ENCODE data around the gene HGS. TPM values are rescaled to one million over a fixed set of nuclear protein-coding genes. Genes with fewer than 3 reads are reported as not detected.
A peak's percentile ranks its signal among the peaks of the same experiment; 100 is the strongest.

Gene HGS
- total and polyA plus RNA-seq, 7 donors, result 38.6 to 158 (median 63.3) TPM

DNA sequence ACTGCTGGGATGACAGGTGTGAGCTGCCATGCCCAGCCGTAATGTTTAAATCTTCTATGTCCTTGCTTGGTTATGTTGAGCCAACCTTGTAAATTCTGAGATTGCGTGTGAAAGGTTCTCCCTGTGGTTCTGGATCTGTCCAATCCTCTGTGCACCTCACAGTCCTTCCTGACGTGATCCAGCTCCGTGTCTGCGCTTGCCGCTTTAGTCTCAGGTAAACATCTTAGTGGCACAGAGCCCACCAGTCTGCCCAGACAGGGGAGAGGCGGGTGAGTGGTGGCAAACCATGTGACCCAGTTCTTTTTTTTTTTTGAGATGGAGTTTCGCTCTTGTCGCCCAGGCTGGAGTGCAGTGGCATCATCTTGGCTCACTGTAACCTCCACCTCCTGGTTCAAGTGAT, 42.2 kb downstream of the HGS start:
- Histone ChIP-seq H3K36me3 (ENCODE audit: insufficient read depth in 1 of 2, low read depth in 1 of 2) (no peaks in the 10 kb centered on the region), H3K27me3 (ENCODE audit: insufficient read depth in 3 of 3, low read length in 2 of 3) (peaks cover 0 to 17% (median 2%) of the 10 kb centered on the region in 3 donors), H3K4me1 (peaks cover 17% of the 10 kb centered on the region), H3K9me3 (no peaks in the 10 kb centered on the region), H3K4me3 (no peak overlapping the region), H3K27ac (no peak overlapping the region)
- ATAC-seq (no peak), DNase-seq (no peak)
- 56 to 68% (median 61%) methylated on average over 9 of the region's 9 CpGs for WGBS, 3 donors
- intact Hi-C loops (cut with DNase I), result no loop called here
- TF ChIP-seq, protein P1, sequence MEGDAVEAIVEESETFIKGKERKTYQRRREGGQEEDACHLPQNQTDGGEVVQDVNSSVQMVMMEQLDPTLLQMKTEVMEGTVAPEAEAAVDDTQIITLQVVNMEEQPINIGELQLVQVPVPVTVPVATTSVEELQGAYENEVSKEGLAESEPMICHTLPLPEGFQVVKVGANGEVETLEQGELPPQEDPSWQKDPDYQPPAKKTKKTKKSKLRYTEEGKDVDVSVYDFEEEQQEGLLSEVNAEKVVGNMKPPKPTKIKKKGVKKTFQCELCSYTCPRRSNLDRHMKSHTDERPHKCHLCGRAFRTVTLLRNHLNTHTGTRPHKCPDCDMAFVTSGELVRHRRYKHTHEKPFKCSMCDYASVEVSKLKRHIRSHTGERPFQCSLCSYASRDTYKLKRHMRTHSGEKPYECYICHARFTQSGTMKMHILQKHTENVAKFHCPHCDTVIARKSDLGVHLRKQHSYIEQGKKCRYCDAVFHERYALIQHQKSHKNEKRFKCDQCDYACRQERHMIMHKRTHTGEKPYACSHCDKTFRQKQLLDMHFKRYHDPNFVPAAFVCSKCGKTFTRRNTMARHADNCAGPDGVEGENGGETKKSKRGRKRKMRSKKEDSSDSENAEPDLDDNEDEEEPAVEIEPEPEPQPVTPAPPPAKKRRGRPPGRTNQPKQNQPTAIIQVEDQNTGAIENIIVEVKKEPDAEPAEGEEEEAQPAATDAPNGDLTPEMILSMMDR (IDR thresholded peaks at IDR 0.05), result no peak

DNA sequence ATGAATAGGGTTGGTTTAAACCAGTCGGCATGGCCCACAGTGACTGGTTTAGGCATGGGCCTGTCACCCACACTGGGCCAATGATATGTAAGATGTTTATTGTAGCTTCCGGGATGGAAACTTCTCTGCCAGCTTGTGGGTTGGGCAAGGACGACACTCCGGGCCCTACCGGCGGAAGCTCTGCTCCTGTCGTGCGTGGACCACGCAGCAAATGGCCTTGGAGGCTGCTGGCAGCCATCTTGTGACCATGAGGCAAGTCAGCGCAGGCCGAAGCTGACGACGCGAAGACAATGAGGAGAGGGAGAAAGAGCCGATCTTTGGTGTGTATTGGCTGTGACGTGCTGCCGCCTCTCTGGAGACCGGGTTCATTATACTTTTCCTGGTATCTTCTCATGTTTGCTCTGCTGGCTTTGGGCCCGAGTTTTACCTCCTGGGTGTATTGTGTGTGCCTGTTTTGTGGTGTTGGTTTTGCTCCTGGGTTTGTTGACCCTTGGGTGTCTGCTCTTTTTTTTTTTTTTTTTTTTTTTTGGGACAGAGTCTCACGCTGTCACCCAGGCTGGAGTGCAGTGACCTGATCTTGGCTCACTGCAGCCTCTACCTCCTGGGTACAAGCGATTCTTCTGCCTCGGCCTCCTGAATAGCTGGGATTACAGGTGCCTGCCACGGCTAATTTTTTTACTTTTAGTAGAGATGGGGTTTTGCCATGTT, 43.7 kb downstream of the HGS start:
- 89 to 93% (median 91%) methylated on average over 23 of the region's 23 CpGs for WGBS, 3 donors
- Histone ChIP-seq H3K9me3 (no peaks in the 10 kb centered on the region), H3K4me1 (peaks cover 11% of the 10 kb centered on the region), H3K27ac (no peak overlapping the region), H3K4me3 (no peak overlapping the region), H3K36me3 (ENCODE audit: insufficient read depth in 1 of 2, low read depth in 1 of 2) (no peaks in the 10 kb centered on the region), H3K27me3 (ENCODE audit: insufficient read depth in 3 of 3, low read length in 2 of 3) (peaks cover 0 to 17% (median 5%) of the 10 kb centered on the region in 3 donors)
- ATAC-seq (no peak), DNase-seq (no peak)
- TF ChIP-seq, protein P1 (IDR thresholded peaks at IDR 0.05), result no peak
- intact Hi-C loops (cut with DNase I), result no loop called here

DNA sequence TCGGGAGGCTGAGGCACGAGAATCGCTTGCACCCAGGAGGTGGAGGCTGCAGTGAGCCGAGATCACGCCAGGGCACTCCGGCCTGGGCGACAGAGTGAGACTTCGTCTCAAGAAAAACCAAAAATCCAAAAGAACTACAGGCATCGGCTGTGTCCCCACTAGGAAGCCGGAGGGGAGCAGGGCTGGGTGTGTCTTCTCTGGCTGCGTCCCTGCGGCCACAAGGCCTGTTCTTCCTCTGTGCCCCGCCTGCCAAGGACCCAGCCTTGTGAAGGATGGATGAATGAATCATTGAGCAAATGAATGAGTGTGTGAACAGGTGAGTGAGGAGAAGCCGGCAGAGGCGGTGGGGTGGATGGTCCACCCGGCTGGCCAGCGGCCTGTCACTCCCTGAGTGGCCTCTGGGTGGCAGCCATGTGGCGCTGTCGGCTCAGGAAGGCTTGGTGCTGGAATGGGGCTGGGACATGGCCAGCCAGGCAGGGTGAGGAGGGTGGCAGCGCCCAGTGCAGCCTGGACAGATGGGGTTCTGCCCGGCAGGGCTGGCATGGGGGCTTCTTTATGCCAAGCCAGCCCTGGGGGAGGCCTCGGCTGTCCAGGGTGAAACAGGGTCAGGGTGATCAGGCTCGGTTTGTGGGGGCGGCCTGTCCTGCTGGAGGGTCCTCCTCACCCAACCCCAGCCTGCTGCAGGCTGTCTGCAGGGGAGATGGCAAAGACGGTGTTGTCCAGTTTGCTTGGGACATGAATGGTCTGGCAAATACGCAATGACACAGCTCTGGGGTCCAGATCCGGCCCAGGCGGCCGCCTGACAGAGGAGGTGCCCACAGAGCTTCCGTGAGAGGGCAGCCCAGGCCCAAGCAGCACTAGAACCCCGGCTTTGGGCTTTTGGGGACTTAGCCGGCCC, 49.9 kb downstream of the HGS start:
- DNase-seq (peak; percentile 85 to 93), ATAC-seq (peak; percentile 94 to 98 (median 97))
- WGBS, 3 donors, result 30 to 41% (median 30%) methylated on average over 32 of the region's 32 CpGs
- Histone ChIP-seq H3K4me1 (peaks cover 6% of the 10 kb centered on the region), H3K4me3 (no peak overlapping the region), H3K27ac (no peak overlapping the region), H3K36me3 (ENCODE audit: insufficient read depth in 1 of 2, low read depth in 1 of 2) (no peaks in the 10 kb centered on the region), H3K27me3 (ENCODE audit: insufficient read depth in 3 of 3, low read length in 2 of 3) (peaks cover 0 to 29% (median 2%) of the 10 kb centered on the region in 3 donors), H3K9me3 (no peaks in the 10 kb centered on the region)
- intact Hi-C loops (cut with DNase I), result no loop called here
- TF ChIP-seq, protein P1 (IDR thresholded peaks at IDR 0.05), result peak; percentile 93

DNA sequence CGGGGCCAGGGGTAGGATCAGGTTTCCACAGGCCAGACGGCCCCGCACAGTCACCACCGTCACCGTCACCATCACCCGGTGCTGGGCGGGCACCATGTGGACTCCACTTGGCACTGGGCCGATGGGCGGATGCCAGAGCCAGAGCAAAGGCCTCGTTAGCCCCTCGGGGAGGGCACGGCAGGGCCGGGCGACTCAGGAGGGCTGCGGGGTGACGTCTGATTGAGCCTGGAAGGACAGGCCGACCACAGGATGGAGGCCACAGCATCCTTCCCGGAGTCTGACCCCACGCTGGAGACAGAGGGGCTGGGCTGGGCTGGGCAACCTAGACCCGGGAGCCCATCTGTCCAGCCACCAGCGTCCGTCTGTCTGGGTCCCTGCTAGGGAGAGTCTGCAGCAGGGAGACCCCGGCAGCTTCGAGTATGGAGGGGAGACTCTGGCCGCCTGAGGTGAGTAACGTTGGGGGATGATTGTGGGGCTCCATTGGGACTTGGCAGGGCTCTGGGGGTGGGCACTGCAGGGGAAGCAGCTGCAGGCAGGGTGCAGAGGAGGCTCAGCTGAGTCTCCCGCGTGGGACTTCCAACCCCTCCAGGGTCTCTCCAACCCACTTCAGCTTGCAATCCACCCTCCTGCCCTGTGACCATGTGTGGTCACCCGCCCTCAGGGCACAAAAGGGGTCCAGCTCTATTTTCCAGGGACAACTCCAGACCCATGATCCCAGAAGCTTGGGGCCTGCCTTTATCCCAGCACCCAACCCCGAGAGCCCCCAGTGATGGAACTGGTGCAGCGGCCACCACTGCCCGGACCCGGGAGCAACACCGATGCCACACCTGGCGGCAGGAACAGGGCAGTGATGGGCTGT, 50.8 kb downstream of the HGS start:
- no peaks in the 10 kb centered on the region for H3K36me3 ChIP-seq (ENCODE audit: insufficient read depth in 1 of 2, low read depth in 1 of 2)
- TF ChIP-seq, protein P1 (IDR thresholded peaks at IDR 0.05), result no peak
- no peaks in the 10 kb centered on the region for H3K9me3 ChIP-seq
- H3K4me1 ChIP-seq, result peaks cover 6% of the 10 kb centered on the region
- no peak overlapping the region for H3K4me3 ChIP-seq
- DNase-seq (no peak), ATAC-seq (peak; percentile 7 to 30 (median 16))
- peaks cover 0 to 23% (median 2%) of the 10 kb centered on the region in 3 donors for H3K27me3 ChIP-seq (ENCODE audit: insufficient read depth in 3 of 3, low read length in 2 of 3)
- 50 to 58% (median 50%) methylated on average over 34 to 35 of the region's 35 CpGs for WGBS, 3 donors
- H3K27ac ChIP-seq, result no peak overlapping the region
- intact Hi-C loops (cut with DNase I), result no loop called here

Data from psoas muscle (tissue), 8 donors.